B cell (primary cell): ENCODE measurements around the gene C1orf115. TPM values are rescaled to one million over a fixed set of nuclear protein-coding genes. Genes with fewer than 3 reads are reported as not detected.

Experiments
- ATAC-seq: fragments of 200-7000 bp; cut with Tn5 transposase; one replicate; pipeline ENCODE4 v1.10.0; 2021; ENCODE audit warnings: low read depth, mild to moderate bottlenecking, moderate number of reproducible peaks, moderate library complexity
- CTCF ChIA-PET: fragments of 350-600 bp; sonication (Branson Sonifier 250); formaldehyde crosslinking; loops from one replicate; lab custom pipeline; 2021; ENCODE audit warnings: antibody characterized with exemption, inconsistent platforms; lab: Charles Lee
- POLR2A ChIA-PET: fragments of 350-600 bp; sonication (Branson Sonifier 250); formaldehyde crosslinking; loops from one replicate; lab custom pipeline; 2021; ENCODE audit warnings: antibody characterized with exemption; lab: Charles Lee
- DNase-seq: peaks from one replicate; pipeline ENCODE4 v3.0.0; 2013
- H2AFZ ChIP-seq: 2 replicates; pipeline ENCODE4 v1.6.1; 2012; ENCODE audit warnings: mild to moderate bottlenecking, low read depth, low read length; ENCODE audit not compliant: insufficient read depth, poor library complexity, severe bottlenecking
- H3K27ac ChIP-seq, 2 donors: 1 replicate in 1 of 2; 2 replicates in 1 of 2; pipeline ENCODE4 v1.5.1; 2012 to 2013; ENCODE audit warnings: low read length in 2 of 2, mild to moderate bottlenecking in 2 of 2, moderate library complexity in 1 of 2
- H3K27me3 ChIP-seq, 4 experiments: fragments of 200-600 bp in 1 of 4; sonication (generic) in 1 of 4; replicated peaks in 1 of 4; 1 replicate in 2 of 4; 2 replicates in 2 of 4; pipeline versions ENCODE4 v1.6.1 to v1.7.0; 2013 to 2016; ENCODE audit warnings: low read length in 3 of 4, mild to moderate bottlenecking in 2 of 4, mixed read lengths in 1 of 4, moderate library complexity in 1 of 4; ENCODE audit not compliant: insufficient read depth in 4 of 4, control insufficient read depth in 3 of 4; ENCODE audit errors: control extremely low read depth in 1 of 4
- H3K36me3 ChIP-seq, 2 experiments: replicated peaks in 1 of 2; 1 replicate in 1 of 2; 2 replicates in 1 of 2; pipeline versions ENCODE4 v1.6.1 to v1.7.1; 2013; ENCODE audit warnings: low read length in 1 of 2; ENCODE audit not compliant: insufficient read depth in 2 of 2, control insufficient read depth in 1 of 2; ENCODE audit errors: control extremely low read depth in 1 of 2, extremely low read depth in 1 of 2
- H3K4me1 ChIP-seq, 2 donors: fragments of 200-600 bp in 1 of 2; sonication (generic) in 1 of 2; 1 replicate in 1 of 2; 2 replicates in 1 of 2; pipeline versions ENCODE4 v1.5.1 to v1.6.1; 2013 to 2017; ENCODE audit warnings: low read length in 2 of 2; ENCODE audit not compliant: control insufficient read depth in 2 of 2, insufficient read depth in 2 of 2
- H3K4me2 ChIP-seq: replicated peaks from 2 replicates; pipeline ENCODE3; 2012; ENCODE audit warnings: mild to moderate bottlenecking, low read depth, low read length; ENCODE audit not compliant: poor library complexity, severe bottlenecking
- H3K4me3 ChIP-seq, 5 experiments: fragments of 200-600 bp in 1 of 5; sonication (generic) in 1 of 5; 1 replicate in 3 of 5; 2 replicates in 2 of 5; pipeline versions ENCODE4 v1.5.1 to v1.7.0; 2011 to 2016; ENCODE audit warnings: low read length in 4 of 5, mild to moderate bottlenecking in 4 of 5, low read depth in 2 of 5, control low read depth in 1 of 5, moderate library complexity in 1 of 5; ENCODE audit not compliant: insufficient read depth in 1 of 5; ENCODE audit errors: control extremely low read depth in 1 of 5, extremely low read depth in 1 of 5
- H3K79me2 ChIP-seq: fragments of 200-600 bp; sonication (generic); one replicate; pipeline ENCODE4 v1.6.0; 2016; ENCODE audit warnings: low read length; ENCODE audit not compliant: control insufficient read depth, insufficient read depth
- H3K9ac ChIP-seq: fragments of 200-600 bp; sonication (generic); 2 replicates; pipeline ENCODE4 v1.6.1; 2017; ENCODE audit warnings: mild to moderate bottlenecking, low read length, moderate library complexity
- H3K9me3 ChIP-seq, 3 donors: one replicate each; pipeline versions ENCODE4 v1.6.1 to v1.7.1; 2013; ENCODE audit warnings: low read length in 2 of 3; ENCODE audit not compliant: control insufficient read depth in 2 of 3, insufficient read depth in 1 of 3; ENCODE audit errors: control extremely low read depth in 1 of 3
- H4K20me1 ChIP-seq: 2 replicates; pipeline ENCODE4 v1.6.0; 2012; ENCODE audit warnings: mild to moderate bottlenecking, low read length; ENCODE audit not compliant: insufficient read depth, control insufficient read depth, poor library complexity, severe bottlenecking
- H3K27ac Mint-ChIP-seq: one replicate; pipeline ENCODE4 v1.8.0; 2021; ENCODE audit warnings: mixed read lengths
- H3K27me3 Mint-ChIP-seq: one replicate; pipeline ENCODE4 v1.8.0; 2021; ENCODE audit warnings: mixed read lengths
- H3K4me1 Mint-ChIP-seq: one replicate; pipeline ENCODE4 v1.8.0; 2021; ENCODE audit warnings: mixed read lengths
- H3K4me3 Mint-ChIP-seq: one replicate; pipeline ENCODE4 v1.8.0; 2021; ENCODE audit warnings: mixed read lengths
- H3K9me3 Mint-ChIP-seq: one replicate; pipeline ENCODE4 v1.8.0; 2022; ENCODE audit warnings: mixed read lengths; ENCODE audit not compliant: insufficient read depth
- CTCF ChIP-seq: fragments of 200-600 bp; IDR thresholded peaks from one replicate; pipeline ENCODE4 v1.8.0; 2022; ENCODE audit warnings: antibody characterized with exemption, mild to moderate bottlenecking
- EZH2 ChIP-seq: IDR thresholded peaks from 2 replicates; pipeline ENCODE4 v1.6.1; 2012; ENCODE audit warnings: borderline replicate concordance, low read depth, mild to moderate bottlenecking, moderate library complexity, low read length; ENCODE audit not compliant: insufficient read depth, poor library complexity, severe bottlenecking
- WGBS: methylation state at CpG from one replicate; pipeline ENCODE4 v1.1.5; 2013; ENCODE audit warnings: missing lambda C conversion rate; ENCODE audit not compliant: insufficient coverage; 5-methylcytosine and 5-hydroxymethylcytosine counted together
- intact Hi-C: fragments of 100-400 bp; cut with micrococcal nuclease; formaldehyde crosslinking; loops from one replicate; pipeline ENCODE4 v1.10.0; 2022
- polyA plus RNA-seq: library from polyadenylated mRNA; depleted of rRNA; stranded (reverse); fragments of >200 nt; gene quantifications from 2 replicates; pipeline ENCODE4 v1.2.3, GENCODE V29; 2012
- total RNA-seq, 2 donors: library from RNA; stranded (reverse); fragments of 120-200 nt in 1 of 2; gene quantifications; 1 replicate in 1 of 2; 2 replicates in 1 of 2; pipeline versions ENCODE4 v1.2.3 to v1.2.4, GENCODE V29; 2013 to 2022

C1orf115 gene
- total and polyA plus RNA-seq, 2 donors (not counting 1 experiment from before 2014, with no cell fraction given), result 6.4 to 19.5 TPM

- Mint-ChIP-seq H3K4me1 (peaks cover 41% of the 10 kb centered on the region), H3K9me3 (peaks cover 4% of the 10 kb centered on the region), H3K27me3 (no peaks in the 10 kb centered on the region), H3K4me3 (peak overlapping the region; percentile 52), H3K27ac (peak overlapping the region; percentile 21)
- Histone ChIP-seq H3K4me1 (peaks cover 32 to 38% of the 10 kb centered on the region in 2 donors), H4K20me1 (no peaks in the 10 kb centered on the region), H3K27ac (peak overlapping the region in 1 of 2 donors; percentile 48), H3K9ac (peak overlapping the region; percentile 36), H3K9me3 (peaks cover 0 to 9% (median 0%) of the 10 kb centered on the region in 3 donors), H3K4me3 (peak overlapping the region in 1 of 5 experiments; percentile 27), H2AFZ (no peak overlapping the region), H3K4me2 (peak overlapping the region; percentile 57), H3K27me3 (no peaks in the 10 kb centered on the region), H3K79me2 (no peaks in the 10 kb centered on the region), H3K36me3 (no peaks in the 10 kb centered on the region)
- TF ChIP-seq CTCF (no peak), EZH2 (no peak)
- intact Hi-C loops, result no loop called here
- DNase-seq (peak; percentile 54), ATAC-seq (peak; percentile 65)
- WGBS, result 70% methylated on average over 3 of the region's 9 CpGs
- ChIA-PET CTCF (interaction anchor here (1.0 to 1.3 kb wide), 4 partner anchors 16 to 66 kb away, joined by 5 to 7 read pairs (median 5); no protein-coding TSS in a partner anchor), POLR2A (interaction anchor here (0.7 kb wide), 1 partner anchor 24 kb away, joined by 5 read pairs; no protein-coding TSS in a partner anchor)
Measured at GRCh38 chr1:220708936-220709801, 19.0 kb downstream of the C1orf115 start.
